VCaP (cell line): ENCODE measurements around the gene RIPPLY1.

Source experiments
- H3K27ac ChIP-seq: fragments of 450-650 bp; 2 replicates; pipeline ENCODE4 v1.5.1; 2017
- CTCF ChIP-seq: fragments of 450-650 bp; conservative IDR thresholded peaks from 2 replicates; pipeline ENCODE4 v1.5.1; 2017; ENCODE audit warnings: mild to moderate bottlenecking, moderate library complexity

The RIPPLY1 gene

GRCh38 chrX:106932492-106932923 is 29.4 kb upstream of the RIPPLY1 start:
- no peak overlapping the region for H3K27ac ChIP-seq
- TF ChIP-seq CTCF = no peak

GRCh38 chrX:106931831-106932491 is 28.8 kb upstream of the RIPPLY1 start:
- TF ChIP-seq CTCF = no peak
- no peak overlapping the region for H3K27ac ChIP-seq

- H3K27ac ChIP-seq = no peak overlapping the region
- no peak for TF ChIP-seq CTCF
Measured at GRCh38 chrX:106928227-106928626, 25.1 kb upstream of the RIPPLY1 start.

GRCh38 chrX:106927700-106928099 is 24.6 kb upstream of the RIPPLY1 start:
- H3K27ac ChIP-seq = no peak overlapping the region
- no peak for TF ChIP-seq CTCF

GRCh38 chrX:106927023-106927422 is 23.9 kb upstream of the RIPPLY1 start:
- H3K27ac ChIP-seq = no peak overlapping the region
- no peak for TF ChIP-seq CTCF

- TF ChIP-seq CTCF = no peak
- no peak overlapping the region for H3K27ac ChIP-seq
Measured at GRCh38 chrX:106921637-106922036, 18.5 kb upstream of the RIPPLY1 start.

GRCh38 chrX:106919932-106920452 is 16.9 kb upstream of the RIPPLY1 start, which contains the start of gene CLDN2:
TSS of gene CLDN2 (plus strand) at chrX:106920402. CDS start at chrX:106928229, 7,827 bp downstream.
- TF ChIP-seq CTCF = no peak
- no peak within 1 kb of the TSS for H3K27ac ChIP-seq
